ENCODE results near the gene OR56A3.

DNA sequence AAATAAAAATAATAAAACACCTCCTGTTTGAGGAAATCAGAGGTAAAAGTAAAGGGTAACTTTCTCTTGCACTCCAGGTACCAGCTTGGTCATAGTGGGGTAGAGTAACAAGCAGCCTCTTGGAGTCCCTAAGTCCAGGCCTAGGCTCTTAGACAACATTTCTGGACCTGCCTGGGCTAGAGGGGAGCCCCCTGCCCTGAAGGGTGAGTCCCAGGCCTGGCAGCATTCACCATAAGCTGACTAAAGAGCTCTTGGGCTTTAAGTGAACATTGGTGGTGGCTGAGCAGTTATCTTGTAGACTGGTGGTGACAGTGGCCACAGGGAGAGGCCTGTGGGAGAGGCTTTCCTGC, 18.6 kb upstream of the OR56A3 start:
- no peak for TF ChIP-seq RAD21 (IDR thresholded peaks at IDR 0.05; ENCODE audit: low read length)
- TF ChIP-seq CTCF (conservative IDR thresholded peaks at IDR 0.05; ENCODE audit: low read depth, low read length) = no peak
